Hepatocyte (in vitro differentiated cells): ENCODE measurements around the gene GPC3. TPM values are rescaled to one million over a fixed set of nuclear protein-coding genes. Genes with fewer than 3 reads are reported as not detected.

Source experiments
- DNase-seq: peaks from one replicate; pipeline ENCODE4 v3.0.0-alpha.2; 2016; ENCODE audit warnings: low spot score
- H2AFZ ChIP-seq: fragments of 200-600 bp; sonication (generic); 2 replicates; pipeline ENCODE4 v1.6.0; 2016; ENCODE audit warnings: antibody characterized with exemption, mild to moderate bottlenecking
- H3K27ac ChIP-seq: fragments of 200-600 bp; sonication (generic); 2 replicates; pipeline ENCODE4 v1.5.1; 2016; ENCODE audit warnings: mild to moderate bottlenecking
- H3K27me3 ChIP-seq: fragments of 200-600 bp; sonication (generic); 2 replicates; pipeline ENCODE4 v1.6.1; 2016
- H3K36me3 ChIP-seq: fragments of 200-600 bp; sonication (generic); replicated peaks from 2 replicates; pipeline ENCODE4 v1.5.1; 2016; ENCODE audit warnings: low read depth; ENCODE audit not compliant: insufficient read depth
- H3K4me1 ChIP-seq: fragments of 200-600 bp; sonication (generic); 2 replicates; pipeline ENCODE4 v1.5.1; 2016; ENCODE audit warnings: mild to moderate bottlenecking, moderate library complexity; ENCODE audit not compliant: insufficient read depth
- H3K4me2 ChIP-seq: fragments of 200-600 bp; sonication (generic); 2 replicates; pipeline ENCODE4 v1.6.0; 2016
- H3K4me3 ChIP-seq: fragments of 200-600 bp; sonication (generic); 2 replicates; pipeline ENCODE4 v1.5.1; 2016; ENCODE audit warnings: mild to moderate bottlenecking
- H3K79me2 ChIP-seq: fragments of 200-600 bp; sonication (generic); 2 replicates; pipeline ENCODE4 v1.6.0; 2017; ENCODE audit warnings: mild to moderate bottlenecking
- H3K9me2 ChIP-seq: fragments of 200-600 bp; sonication (generic); replicated peaks from 2 replicates; pipeline ENCODE4 v1.6.0; 2017; ENCODE audit warnings: mild to moderate bottlenecking; ENCODE audit not compliant: insufficient read depth
- H3K9me3 ChIP-seq: fragments of 200-600 bp; sonication (generic); 2 replicates; pipeline ENCODE4 v1.5.1; 2016; ENCODE audit warnings: low read depth, mild to moderate bottlenecking
- H4K20me1 ChIP-seq: fragments of 200-600 bp; sonication (generic); 2 replicates; pipeline ENCODE4 v1.6.0; 2016; ENCODE audit warnings: mild to moderate bottlenecking; ENCODE audit not compliant: insufficient read depth, poor library complexity, severe bottlenecking
- EZH2 ChIP-seq: fragments of 200-600 bp; sonication (generic); IDR thresholded peaks from 2 replicates; pipeline ENCODE4 v1.6.1; 2016; ENCODE audit warnings: antibody characterized with exemption, mild to moderate bottlenecking, borderline replicate concordance
- EZH2phosphoT487 ChIP-seq: fragments of 200-600 bp; sonication (generic); IDR thresholded peaks from one replicate; pipeline ENCODE4 v1.6.1; 2018; ENCODE audit warnings: antibody characterized with exemption, mild to moderate bottlenecking, low read depth, moderate library complexity; ENCODE audit not compliant: unreplicated experiment, severe bottlenecking
- WGBS: methylation state at CpG from one replicate; pipeline ENCODE4 v1.1.6; 2016; ENCODE audit warnings: low lambda C conversion rate; ENCODE audit errors: missing lambda C conversion rate; 5-methylcytosine and 5-hydroxymethylcytosine counted together
- polyA plus RNA-seq: library from polyadenylated mRNA; unstranded; fragments of >200 nt; fragmentation: Nextera tagmentation; extraction: Ambion mirVana; gene quantifications from 2 replicates; pipeline ENCODE4 v1.2.1, GENCODE V29; 2016
- total RNA-seq: library from RNA; depleted of rRNA; stranded (reverse); fragments of >200 nt; gene quantifications from 2 replicates; pipeline ENCODE4 v1.2.3, GENCODE V29; 2014
- TF ChIP-seq, protein P1 (sequence below): fragments of 200-600 bp; sonication (generic); IDR thresholded peaks from 2 replicates; pipeline ENCODE4 v1.5.1; 2016; ENCODE audit warnings: antibody characterized with exemption, mild to moderate bottlenecking; ENCODE audit not compliant: poor library complexity

The GPC3 gene
- total and polyA plus RNA-seq, 2 experiments from 2014 or later: 789 to 860 TPM

DNA sequence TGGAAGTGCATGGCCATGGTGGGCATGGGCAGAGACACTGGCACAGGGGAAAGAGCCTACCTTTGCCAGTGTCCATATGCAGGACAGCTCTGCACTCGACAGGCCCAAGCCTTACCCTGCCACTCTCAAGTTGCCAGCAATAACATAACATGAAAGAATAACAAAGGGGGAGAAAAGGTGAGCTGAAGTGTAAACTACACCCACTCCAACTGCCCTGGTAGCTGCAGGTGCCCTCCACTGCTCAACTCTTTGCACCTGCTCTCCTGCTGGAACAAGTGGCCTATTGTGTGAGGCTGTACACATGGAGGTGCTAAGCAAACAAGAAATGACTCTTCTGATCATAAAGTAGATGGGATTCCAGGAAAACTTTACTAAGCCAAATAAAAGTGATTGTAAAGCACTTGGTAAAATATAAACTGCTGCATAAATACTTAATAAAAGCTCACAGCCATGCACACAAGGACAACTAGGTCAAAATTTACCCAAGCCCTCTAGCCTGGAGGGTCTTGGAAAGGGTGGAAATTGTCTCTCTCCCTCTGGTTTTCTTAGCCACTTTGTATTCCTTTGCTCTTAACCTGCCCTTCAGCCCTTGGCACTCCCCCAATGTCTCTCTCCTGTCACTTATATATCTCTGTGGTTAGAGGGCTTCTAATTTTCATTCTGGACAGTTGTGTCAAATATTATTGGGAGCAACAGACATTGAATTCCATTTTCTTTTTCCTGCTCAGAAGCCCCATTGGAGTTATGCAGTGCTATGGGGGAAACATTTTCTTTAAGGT, 308.9 kb downstream of the GPC3 start:
- no peaks in the 10 kb centered on the region for H3K36me3 ChIP-seq
- no peaks in the 10 kb centered on the region for H4K20me1 ChIP-seq
- no peak overlapping the region for H3K4me3 ChIP-seq
- WGBS: 67% methylated on average over 1 of the region's 1 CpG
- H3K9me2 ChIP-seq: no peaks in the 10 kb centered on the region
- no peaks in the 10 kb centered on the region for H3K27me3 ChIP-seq
- TF ChIP-seq EZH2phosphoT487 (no peak), EZH2 (no peak)
- peaks cover 8% of the 10 kb centered on the region for H3K4me1 ChIP-seq
- H3K27ac ChIP-seq: peak overlapping the region; percentile 80
- H2AFZ ChIP-seq: no peak overlapping the region
- DNase-seq: no peak
- no peaks in the 10 kb centered on the region for H3K9me3 ChIP-seq
- no peak overlapping the region for H3K4me2 ChIP-seq
- H3K79me2 ChIP-seq: no peaks in the 10 kb centered on the region

DNA sequence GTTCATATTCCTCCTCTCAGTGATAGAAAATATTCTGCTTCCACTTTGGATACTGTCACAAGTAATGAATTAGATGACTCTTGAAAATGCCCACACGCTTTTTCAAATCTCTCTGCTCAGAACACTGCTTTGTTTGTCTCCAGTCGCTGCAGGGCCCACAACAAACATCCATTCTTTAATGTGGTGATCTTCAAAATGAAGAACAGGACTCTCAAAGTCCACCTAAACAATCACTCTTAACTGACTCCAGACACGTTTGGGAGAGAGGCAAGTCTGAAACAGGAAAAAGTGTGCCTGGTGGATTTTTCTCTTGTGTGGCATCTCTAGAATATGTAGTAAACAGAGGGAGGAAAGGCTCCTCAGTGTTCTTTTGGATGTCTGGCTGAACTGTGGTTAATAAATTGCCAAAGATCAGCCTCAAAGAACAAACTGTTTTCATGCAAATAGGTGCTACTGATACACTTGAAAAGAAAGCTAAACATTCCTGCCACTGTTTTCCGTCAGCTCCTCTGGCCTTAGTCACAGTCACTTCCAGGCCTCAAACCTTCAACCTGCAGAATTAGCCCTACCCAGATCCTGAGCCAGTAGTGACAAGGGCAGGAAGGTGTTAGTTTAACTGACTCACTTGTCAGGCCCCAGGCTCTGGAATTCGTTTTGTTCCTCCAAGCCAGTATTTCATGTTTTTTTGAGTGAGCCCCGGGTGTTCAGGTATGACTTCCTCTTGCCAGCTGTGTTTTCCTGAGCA, 310.5 kb downstream of the GPC3 start:
- no peak overlapping the region for H3K4me2 ChIP-seq
- H4K20me1 ChIP-seq: no peaks in the 10 kb centered on the region
- H3K4me3 ChIP-seq: no peak overlapping the region
- H2AFZ ChIP-seq: no peak overlapping the region
- 43% methylated on average over 6 of the region's 6 CpGs for WGBS
- H3K4me1 ChIP-seq: peaks cover 8% of the 10 kb centered on the region
- DNase-seq: peak; percentile 23
- H3K27me3 ChIP-seq: no peaks in the 10 kb centered on the region
- no peaks in the 10 kb centered on the region for H3K9me2 ChIP-seq
- H3K79me2 ChIP-seq: no peaks in the 10 kb centered on the region
- no peaks in the 10 kb centered on the region for H3K36me3 ChIP-seq
- TF ChIP-seq EZH2 (no peak), EZH2phosphoT487 (no peak)
- TF ChIP-seq, protein P1, sequence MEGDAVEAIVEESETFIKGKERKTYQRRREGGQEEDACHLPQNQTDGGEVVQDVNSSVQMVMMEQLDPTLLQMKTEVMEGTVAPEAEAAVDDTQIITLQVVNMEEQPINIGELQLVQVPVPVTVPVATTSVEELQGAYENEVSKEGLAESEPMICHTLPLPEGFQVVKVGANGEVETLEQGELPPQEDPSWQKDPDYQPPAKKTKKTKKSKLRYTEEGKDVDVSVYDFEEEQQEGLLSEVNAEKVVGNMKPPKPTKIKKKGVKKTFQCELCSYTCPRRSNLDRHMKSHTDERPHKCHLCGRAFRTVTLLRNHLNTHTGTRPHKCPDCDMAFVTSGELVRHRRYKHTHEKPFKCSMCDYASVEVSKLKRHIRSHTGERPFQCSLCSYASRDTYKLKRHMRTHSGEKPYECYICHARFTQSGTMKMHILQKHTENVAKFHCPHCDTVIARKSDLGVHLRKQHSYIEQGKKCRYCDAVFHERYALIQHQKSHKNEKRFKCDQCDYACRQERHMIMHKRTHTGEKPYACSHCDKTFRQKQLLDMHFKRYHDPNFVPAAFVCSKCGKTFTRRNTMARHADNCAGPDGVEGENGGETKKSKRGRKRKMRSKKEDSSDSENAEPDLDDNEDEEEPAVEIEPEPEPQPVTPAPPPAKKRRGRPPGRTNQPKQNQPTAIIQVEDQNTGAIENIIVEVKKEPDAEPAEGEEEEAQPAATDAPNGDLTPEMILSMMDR: no peak
- H3K9me3 ChIP-seq: no peaks in the 10 kb centered on the region
- H3K27ac ChIP-seq: peak overlapping the region; percentile 80

DNA sequence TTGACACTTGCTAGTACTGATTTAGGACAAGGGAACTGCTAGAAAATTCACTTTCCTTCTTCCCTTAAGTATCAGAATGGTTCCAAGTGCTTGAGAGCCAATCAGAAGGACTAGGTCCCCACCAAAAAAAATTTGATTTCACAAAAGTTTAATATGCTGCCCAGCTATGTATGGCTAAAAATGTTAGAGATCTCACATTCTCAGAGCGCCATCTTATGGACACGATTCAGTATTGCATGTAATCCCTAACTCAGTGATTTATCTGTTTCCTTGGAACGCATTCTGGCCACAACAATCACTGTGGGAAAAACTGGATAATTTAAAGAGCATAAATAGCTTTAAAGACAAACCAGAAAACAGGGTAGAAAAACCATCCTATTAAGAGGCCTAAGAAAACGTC, 315.0 kb downstream of the GPC3 start:
- peak; percentile 44 for DNase-seq
- no peak overlapping the region for H3K4me2 ChIP-seq
- 22% methylated on average over 4 of the region's 4 CpGs for WGBS
- H3K27me3 ChIP-seq: no peaks in the 10 kb centered on the region
- no peaks in the 10 kb centered on the region for H3K36me3 ChIP-seq
- H3K27ac ChIP-seq: no peak overlapping the region
- H2AFZ ChIP-seq: no peak overlapping the region
- H3K9me2 ChIP-seq: no peaks in the 10 kb centered on the region
- no peaks in the 10 kb centered on the region for H4K20me1 ChIP-seq
- peaks cover 8% of the 10 kb centered on the region for H3K4me1 ChIP-seq
- H3K9me3 ChIP-seq: no peaks in the 10 kb centered on the region
- H3K79me2 ChIP-seq: no peaks in the 10 kb centered on the region
- TF ChIP-seq, protein P1: peak; percentile 64
- TF ChIP-seq EZH2 (no peak), EZH2phosphoT487 (no peak)
- H3K4me3 ChIP-seq: no peak overlapping the region

DNA sequence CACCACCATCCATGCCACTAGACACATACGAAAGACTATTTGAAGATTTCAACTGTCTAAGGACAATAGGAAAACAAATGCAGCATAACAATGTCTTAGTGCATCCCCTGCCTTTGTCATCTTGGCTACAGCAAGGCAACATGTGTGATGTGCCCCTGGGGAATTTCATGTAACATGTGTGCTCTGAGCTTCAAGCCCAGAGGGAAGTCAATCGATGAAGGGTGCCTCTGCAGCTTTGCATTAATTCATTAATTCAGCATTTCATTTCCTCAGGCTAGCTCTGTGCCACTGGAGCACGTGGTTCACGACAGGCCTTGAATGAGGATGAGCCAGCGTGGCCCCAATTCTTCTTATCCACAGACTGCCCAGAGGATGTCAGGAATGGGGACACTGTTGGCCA, 316.2 kb downstream of the GPC3 start:
- Histone ChIP-seq H4K20me1 (no peaks in the 10 kb centered on the region), H3K79me2 (no peaks in the 10 kb centered on the region), H3K27me3 (no peaks in the 10 kb centered on the region), H3K4me3 (no peak overlapping the region), H3K27ac (no peak overlapping the region), H3K9me3 (no peaks in the 10 kb centered on the region), H2AFZ (no peak overlapping the region), H3K4me2 (no peak overlapping the region), H3K9me2 (no peaks in the 10 kb centered on the region), H3K4me1 (peaks cover 1% of the 10 kb centered on the region), H3K36me3 (no peaks in the 10 kb centered on the region)
- TF ChIP-seq EZH2phosphoT487: no peak
- TF ChIP-seq EZH2: no peak
- TF ChIP-seq, protein P1: no peak
- DNase-seq: no peak
- WGBS: 65% methylated on average over 5 of the region's 5 CpGs
